Endothelial cell of coronary artery (primary cell): ENCODE data around the gene CD163. TPM values are rescaled to one million over a fixed set of nuclear protein-coding genes. Genes with fewer than 3 reads are reported as not detected.

Experiments used
- total RNA-seq: library from RNA; depleted of rRNA; stranded (reverse); fragments of >200 nt; gene quantifications from 2 replicates; pipeline ENCODE4 v1.2.3, GENCODE V29; 2014

The CD163 gene
- under 0.01 TPM in 1 of 2 replicates, not detected in the other for total RNA-seq

DNA sequence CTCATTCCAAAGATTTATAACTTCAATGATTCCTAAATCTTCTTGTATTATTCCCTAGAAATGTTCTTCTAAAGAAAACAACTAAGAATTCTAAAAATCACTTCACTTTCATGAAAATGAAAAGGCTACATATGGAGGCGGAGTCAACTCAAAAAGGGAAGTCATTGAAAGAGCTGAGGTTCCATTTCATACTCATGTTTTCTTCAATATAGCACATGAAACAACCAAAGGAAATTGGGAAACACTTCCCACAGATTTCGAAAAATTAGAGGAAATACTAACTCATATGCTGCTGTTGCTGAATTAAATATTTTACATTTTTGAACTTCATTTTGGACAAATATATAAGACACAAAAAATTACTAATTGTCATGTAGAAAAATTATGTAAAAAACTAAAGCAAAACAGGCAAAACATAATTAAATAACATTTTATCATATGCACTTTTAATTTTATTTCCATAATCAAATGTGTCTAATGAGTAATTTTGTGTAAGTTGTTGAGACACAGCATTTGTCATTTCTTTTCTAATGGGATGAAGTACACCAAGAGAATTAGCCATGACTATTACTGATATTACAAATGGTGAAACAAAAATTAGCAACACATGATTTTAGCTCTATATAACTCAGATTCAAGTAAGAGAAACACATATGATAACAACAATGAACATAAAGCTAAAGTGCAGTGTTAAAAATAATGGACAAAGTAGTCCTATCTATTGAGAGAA is at the start of gene CD163:
Gene CD163, minus strand, starts transcription at position 92 of the 730 bp plus-strand sequence. Its CDS starts 87 bp downstream, at position 5.

DNA sequence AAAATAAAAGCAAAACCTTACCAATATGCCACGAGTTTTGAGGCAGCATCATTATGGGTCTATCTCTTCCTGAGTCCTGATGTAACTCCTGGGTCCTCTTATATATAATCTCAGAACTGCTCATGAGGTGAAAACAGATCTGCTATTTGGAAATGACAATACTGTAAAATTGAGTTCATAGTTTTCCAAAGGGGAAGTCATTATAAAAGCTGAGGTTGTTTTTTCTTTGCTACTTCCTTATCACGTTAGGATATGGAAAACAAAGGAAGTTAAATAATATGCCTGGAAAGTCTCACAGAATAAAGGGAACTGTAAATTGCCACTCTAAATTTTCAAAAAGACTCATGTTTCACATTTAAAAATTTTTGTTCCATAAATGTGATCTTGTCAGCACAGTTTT is 59.5 kb downstream of the CD163 start, which contains the start of gene CD163L1:
Gene CD163L1, minus strand, starts transcription at position 78 of the 400 bp plus-strand sequence. Its CDS starts 26 bp downstream, at position 52.

Other genes starting within 250 kb of the CD163 start
- gene ACSM4, start 199.7 kb downstream of the CD163 start, total RNA-seq, result not detected in 2 replicates
- gene CD163L1, start 59.6 kb downstream of the CD163 start, total RNA-seq, result 2.6 and 3.8 TPM in 2 replicates
- gene APOBEC1, start 162.1 kb upstream of the CD163 start, total RNA-seq, result not detected in 2 replicates
- gene GDF3, start 192.0 kb upstream of the CD163 start, total RNA-seq, result 0.18 TPM in 1 of 2 replicates, not detected in the other
- gene DPPA3, start 207.7 kb upstream of the CD163 start, total RNA-seq, result not detected in 2 replicates
- not detected in 2 replicates for gene CLEC4C, start 243.6 kb upstream of the CD163 start, total RNA-seq